Loucy (cell line): ENCODE data around the gene SMURF1.

ENCODE experiments used
- CTCF ChIP-seq: fragments of 200-600 bp; sonication (generic); conservative IDR thresholded peaks from 2 replicates; pipeline ENCODE4 v1.5.1; 2014; ENCODE audit warnings: mild to moderate bottlenecking, antibody characterized with exemption, low read length
- EZH2phosphoT487 ChIP-seq: fragments of 200-600 bp; IDR thresholded peaks from 2 replicates; pipeline ENCODE4 v1.6.1; 2018; ENCODE audit warnings: antibody characterized with exemption, mild to moderate bottlenecking, moderate library complexity, borderline replicate concordance

- TF ChIP-seq CTCF (no peak), EZH2phosphoT487 (no peak)
Measured at GRCh38 chr7:99004781-99005500, 139.0 kb downstream of the SMURF1 start.
